GM19395 (cell line): Measurements from ENCODE around the gene NID2.

Source experiments
- ATAC-seq: cut with Tn5 transposase; IDR thresholded peaks from one replicate; pipeline ENCODE4 v1.9.1; 2021; ENCODE audit warnings: mild to moderate bottlenecking, moderate library complexity; ENCODE audit not compliant: unreplicated experiment

Gene NID2

GRCh38 chr14:52068615-52069306 is at the start of gene NID2:
NID2 (minus strand) TSS chr14:52069059; CDS start chr14:52068994, 65 bp downstream.
- ATAC-seq = peak; percentile 56

GRCh38 chr14:52117111-52117832 is 48.4 kb upstream of the NID2 start:
- ATAC-seq = no peak

GRCh38 chr14:52115286-52115685 is 46.4 kb upstream of the NID2 start:
- ATAC-seq = no peak

- no peak for ATAC-seq
These were observed 43.6 kb upstream of the NID2 start for GRCh38 chr14:52112336-52113018.

GRCh38 chr14:52111583-52111982 is 42.7 kb upstream of the NID2 start:
- ATAC-seq = no peak

- no peak for ATAC-seq
These were observed 41.7 kb upstream of the NID2 start for GRCh38 chr14:52110441-52111086.

- no peak for ATAC-seq
These were observed 40.0 kb upstream of the NID2 start for GRCh38 chr14:52108823-52109222.

GRCh38 chr14:52106840-52107239 is 38.0 kb upstream of the NID2 start:
- no peak for ATAC-seq

- ATAC-seq = no peak
These were observed 34.6 kb upstream of the NID2 start for GRCh38 chr14:52103416-52103815.

GRCh38 chr14:52095794-52096193 is 26.9 kb upstream of the NID2 start:
- ATAC-seq = no peak

GRCh38 chr14:52095336-52095735 is 26.5 kb upstream of the NID2 start:
- no peak for ATAC-seq

- no peak for ATAC-seq
These were observed 25.9 kb upstream of the NID2 start for GRCh38 chr14:52094546-52095271.

GRCh38 chr14:52091928-52092327 is 23.1 kb upstream of the NID2 start:
- ATAC-seq = no peak

GRCh38 chr14:52090936-52091335 is 22.1 kb upstream of the NID2 start:
- ATAC-seq = no peak

GRCh38 chr14:52089218-52089617 is 20.4 kb upstream of the NID2 start:
- ATAC-seq = no peak

- ATAC-seq = no peak
These were observed 17.9 kb upstream of the NID2 start for GRCh38 chr14:52086711-52087110.

- ATAC-seq = no peak
These were observed 14.0 kb upstream of the NID2 start for GRCh38 chr14:52082903-52083302.

- no peak for ATAC-seq
These were observed 13.1 kb upstream of the NID2 start for GRCh38 chr14:52081964-52082363.

GRCh38 chr14:52080808-52081755 is 12.2 kb upstream of the NID2 start:
- no peak for ATAC-seq
